Measurements from ENCODE around the gene SUGP1.

GRCh38 chr19:19274146-19274545, 46.2 kb downstream of the SUGP1 start:
- TF ChIP-seq, protein P1, sequence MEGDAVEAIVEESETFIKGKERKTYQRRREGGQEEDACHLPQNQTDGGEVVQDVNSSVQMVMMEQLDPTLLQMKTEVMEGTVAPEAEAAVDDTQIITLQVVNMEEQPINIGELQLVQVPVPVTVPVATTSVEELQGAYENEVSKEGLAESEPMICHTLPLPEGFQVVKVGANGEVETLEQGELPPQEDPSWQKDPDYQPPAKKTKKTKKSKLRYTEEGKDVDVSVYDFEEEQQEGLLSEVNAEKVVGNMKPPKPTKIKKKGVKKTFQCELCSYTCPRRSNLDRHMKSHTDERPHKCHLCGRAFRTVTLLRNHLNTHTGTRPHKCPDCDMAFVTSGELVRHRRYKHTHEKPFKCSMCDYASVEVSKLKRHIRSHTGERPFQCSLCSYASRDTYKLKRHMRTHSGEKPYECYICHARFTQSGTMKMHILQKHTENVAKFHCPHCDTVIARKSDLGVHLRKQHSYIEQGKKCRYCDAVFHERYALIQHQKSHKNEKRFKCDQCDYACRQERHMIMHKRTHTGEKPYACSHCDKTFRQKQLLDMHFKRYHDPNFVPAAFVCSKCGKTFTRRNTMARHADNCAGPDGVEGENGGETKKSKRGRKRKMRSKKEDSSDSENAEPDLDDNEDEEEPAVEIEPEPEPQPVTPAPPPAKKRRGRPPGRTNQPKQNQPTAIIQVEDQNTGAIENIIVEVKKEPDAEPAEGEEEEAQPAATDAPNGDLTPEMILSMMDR (IDR thresholded peaks at IDR 0.05) = no peak
- no peak for TF ChIP-seq POLR2AphosphoS5 (IDR thresholded peaks at IDR 0.05; ENCODE audit: insufficient read depth in 1 of 2, low read depth in 1 of 2)
